Epithelial cell of esophagus (primary cell): Measurements from ENCODE around the gene THEM4.

Source experiments
- DNase-seq: peaks from one replicate; pipeline ENCODE4 v3.0.0; 2010; ENCODE audit warnings: low read depth
- H3K4me3 ChIP-seq: 2 replicates; pipeline ENCODE4 v1.5.1; 2011; ENCODE audit warnings: mild to moderate bottlenecking, low read length, control low read depth
- TF ChIP-seq, protein P1 (sequence below): IDR thresholded peaks from 2 replicates; pipeline ENCODE4 v1.5.1; 2011; ENCODE audit warnings: low read depth, mild to moderate bottlenecking, low read length, control low read depth, inconsistent platforms; ENCODE audit not compliant: insufficient read depth; ENCODE audit errors: missing control alignments

Gene THEM4

DNA sequence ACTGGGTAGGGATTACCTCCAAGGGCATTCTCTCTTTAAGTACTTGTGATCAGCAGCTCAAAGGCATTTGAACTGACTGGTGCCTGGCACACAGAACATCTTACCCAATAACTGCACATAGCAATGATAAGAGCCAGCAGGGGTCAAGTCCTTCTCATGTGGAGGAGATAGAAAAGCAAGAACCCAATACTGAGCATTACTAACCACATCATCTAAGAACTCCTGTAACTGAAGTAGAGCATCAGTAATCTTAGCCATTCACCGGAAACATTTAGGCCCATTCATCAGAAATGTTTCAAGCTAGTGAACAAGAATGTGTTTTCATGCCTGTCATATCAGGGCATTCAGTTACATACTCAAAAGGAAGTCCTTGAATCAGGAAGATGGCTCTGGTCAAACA is 33.6 kb upstream of the THEM4 start:
- TF ChIP-seq, protein P1, sequence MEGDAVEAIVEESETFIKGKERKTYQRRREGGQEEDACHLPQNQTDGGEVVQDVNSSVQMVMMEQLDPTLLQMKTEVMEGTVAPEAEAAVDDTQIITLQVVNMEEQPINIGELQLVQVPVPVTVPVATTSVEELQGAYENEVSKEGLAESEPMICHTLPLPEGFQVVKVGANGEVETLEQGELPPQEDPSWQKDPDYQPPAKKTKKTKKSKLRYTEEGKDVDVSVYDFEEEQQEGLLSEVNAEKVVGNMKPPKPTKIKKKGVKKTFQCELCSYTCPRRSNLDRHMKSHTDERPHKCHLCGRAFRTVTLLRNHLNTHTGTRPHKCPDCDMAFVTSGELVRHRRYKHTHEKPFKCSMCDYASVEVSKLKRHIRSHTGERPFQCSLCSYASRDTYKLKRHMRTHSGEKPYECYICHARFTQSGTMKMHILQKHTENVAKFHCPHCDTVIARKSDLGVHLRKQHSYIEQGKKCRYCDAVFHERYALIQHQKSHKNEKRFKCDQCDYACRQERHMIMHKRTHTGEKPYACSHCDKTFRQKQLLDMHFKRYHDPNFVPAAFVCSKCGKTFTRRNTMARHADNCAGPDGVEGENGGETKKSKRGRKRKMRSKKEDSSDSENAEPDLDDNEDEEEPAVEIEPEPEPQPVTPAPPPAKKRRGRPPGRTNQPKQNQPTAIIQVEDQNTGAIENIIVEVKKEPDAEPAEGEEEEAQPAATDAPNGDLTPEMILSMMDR = no peak
- H3K4me3 ChIP-seq = no peak overlapping the region
- DNase-seq = no peak

DNA sequence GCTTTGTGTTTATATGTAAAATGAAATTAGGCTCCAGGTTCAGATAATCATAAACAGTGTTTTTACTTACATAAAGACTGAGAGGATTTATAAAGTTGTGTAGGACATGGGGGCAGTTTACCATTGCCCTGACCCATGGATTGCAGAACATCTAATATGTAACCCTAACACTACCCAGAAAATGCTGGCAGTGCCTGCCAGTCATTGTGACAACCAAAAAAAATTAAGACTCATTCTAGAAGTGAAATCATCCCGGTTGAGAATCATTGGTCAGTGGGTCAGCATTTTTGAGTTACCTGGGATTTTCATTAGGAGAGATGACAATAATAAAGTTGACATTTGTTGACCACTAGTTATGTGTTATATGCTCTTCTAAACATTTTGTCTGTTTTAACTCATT is 31.2 kb upstream of the THEM4 start:
- H3K4me3 ChIP-seq = no peak overlapping the region
- TF ChIP-seq, protein P1 = no peak
- no peak for DNase-seq

DNA sequence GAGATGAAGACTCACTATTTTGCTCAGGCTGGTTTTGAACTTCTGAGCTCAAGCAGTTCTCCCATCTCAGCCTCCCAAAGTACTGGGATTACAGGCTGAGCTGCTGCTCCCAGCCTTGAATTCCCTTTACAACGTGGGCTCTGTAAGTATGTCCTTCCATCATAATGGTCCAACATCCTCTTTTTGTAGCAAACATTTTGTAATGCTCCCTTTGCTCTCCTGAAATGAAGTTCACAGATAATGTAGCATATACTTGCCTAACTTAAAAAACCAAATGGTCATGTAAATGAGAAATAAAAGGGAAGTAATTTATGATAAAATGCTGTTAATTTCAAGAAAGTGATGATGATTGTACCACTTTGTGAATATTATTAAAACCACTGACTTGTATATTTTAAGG is 30.5 kb upstream of the THEM4 start:
- DNase-seq = no peak
- H3K4me3 ChIP-seq = no peak overlapping the region
- TF ChIP-seq, protein P1 = no peak

GRCh38 chr1:151939141-151939540 is 29.8 kb upstream of the THEM4 start:
- TF ChIP-seq, protein P1 = no peak
- no peak for DNase-seq
- H3K4me3 ChIP-seq = no peak overlapping the region

GRCh38 chr1:151936653-151937052 is 27.3 kb upstream of the THEM4 start:
- no peak overlapping the region for H3K4me3 ChIP-seq
- DNase-seq = no peak
- TF ChIP-seq, protein P1 = no peak

- no peak for DNase-seq
- H3K4me3 ChIP-seq = no peak overlapping the region
- TF ChIP-seq, protein P1 = no peak
Observed at GRCh38 chr1:151935894-151936602, 26.7 kb upstream of the THEM4 start.

DNA sequence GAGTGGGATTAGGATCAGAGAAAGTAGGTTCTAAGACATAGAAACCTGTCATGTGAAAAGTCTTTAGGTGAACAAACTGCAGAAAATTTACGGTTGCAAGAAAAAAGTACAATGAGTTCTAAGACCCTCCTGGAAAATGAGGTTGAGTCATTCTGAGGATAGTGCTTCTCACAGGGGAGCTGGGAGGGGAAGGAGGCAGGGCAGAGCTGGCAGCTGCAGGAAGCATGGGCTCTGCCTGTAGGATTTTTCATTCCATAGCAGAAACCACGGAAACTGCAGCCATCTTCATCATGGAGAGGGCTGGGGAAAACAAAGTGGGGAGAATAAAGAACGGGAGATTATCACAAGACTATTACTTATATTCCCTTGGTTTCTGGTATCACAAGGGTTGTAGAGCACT is 25.8 kb upstream of the THEM4 start:
- H3K4me3 ChIP-seq = no peak overlapping the region
- TF ChIP-seq, protein P1 = no peak
- DNase-seq = no peak
